HG03565 (cell line): ENCODE results near the gene FAM177B.

Experiments
- ATAC-seq: cut with Tn5 transposase; IDR thresholded peaks from one replicate; pipeline ENCODE4 v1.9.1; 2021; ENCODE audit warnings: mild to moderate bottlenecking, moderate library complexity; ENCODE audit not compliant: unreplicated experiment

The FAM177B gene

GRCh38 chr1:222736972-222737371, at the start of gene FAM177B:
FAM177B (plus strand) TSS chr1:222737202; CDS start chr1:222746546, 9,344 bp downstream.
- no peak for ATAC-seq

GRCh38 chr1:222691016-222691415, 46.0 kb upstream of the FAM177B start:
- no peak for ATAC-seq

- no peak for ATAC-seq
These were observed 42.1 kb upstream of the FAM177B start for GRCh38 chr1:222694927-222695326.

GRCh38 chr1:222696741-222697140, 40.3 kb upstream of the FAM177B start:
- ATAC-seq = no peak

- ATAC-seq = no peak
These were observed 39.8 kb upstream of the FAM177B start for GRCh38 chr1:222697203-222697602.

GRCh38 chr1:222697826-222698225, 39.2 kb upstream of the FAM177B start:
- ATAC-seq = no peak

- ATAC-seq = no peak
These were observed 34.8 kb upstream of the FAM177B start for GRCh38 chr1:222702210-222702609.

GRCh38 chr1:222704260-222704659, 32.7 kb upstream of the FAM177B start:
- ATAC-seq = no peak

- no peak for ATAC-seq
These were observed 30.2 kb upstream of the FAM177B start for GRCh38 chr1:222706815-222707214.

GRCh38 chr1:222709700-222710153, 27.3 kb upstream of the FAM177B start:
- ATAC-seq = no peak

- ATAC-seq = peak; percentile 23
These were observed 25.4 kb upstream of the FAM177B start for GRCh38 chr1:222711319-222712252.

- ATAC-seq = peak; percentile 49
These were observed 24.5 kb upstream of the FAM177B start, which contains the start of the genes AIDA and BROX for GRCh38 chr1:222712253-222713090. AIDA (minus strand) TSS chr1:222712491; CDS start chr1:222712317, 174 bp downstream. BROX (plus strand) TSS chr1:222712564; CDS start chr1:222715700, 3,136 bp downstream.

GRCh38 chr1:222713091-222713961, 23.7 kb upstream of the FAM177B start:
- peak; percentile 59 for ATAC-seq

- ATAC-seq = no peak
These were observed 20.6 kb upstream of the FAM177B start for GRCh38 chr1:222716393-222716792.

- no peak for ATAC-seq
These were observed 8.3 kb upstream of the FAM177B start for GRCh38 chr1:222728746-222729145.

- ATAC-seq = no peak
These were observed 6.1 kb upstream of the FAM177B start for GRCh38 chr1:222730866-222731265.

- ATAC-seq = peak; percentile 97
These were observed 4.5 kb upstream of the FAM177B start for GRCh38 chr1:222732216-222733159.

- ATAC-seq = no peak
These were observed 2.3 kb upstream of the FAM177B start for GRCh38 chr1:222734740-222735139.

- ATAC-seq = no peak
These were observed 532 bp upstream of the FAM177B start for GRCh38 chr1:222736470-222736869.
